GM23338 (cell line): ENCODE results near the gene METRN. TPM values are rescaled to one million over a fixed set of nuclear protein-coding genes. Genes with fewer than 3 reads are reported as not detected.
A peak's percentile ranks its signal among the peaks of the same experiment; 100 is the strongest.

Source experiments
- ATAC-seq: fragments of 200-7000 bp; cut with Tn5 transposase; 3 replicates; pipeline ENCODE4 v1.9.1; 2020
- DNase-seq: peaks from one replicate; pipeline ENCODE4 v3.0.0-alpha.2; 2015; ENCODE audit warnings: low spot score
- H2AFZ ChIP-seq: fragments of 200-600 bp; sonication (generic); 2 replicates; pipeline ENCODE4 v1.8.0; 2016; ENCODE audit warnings: antibody characterized with exemption, mild to moderate bottlenecking, moderate library complexity
- H3F3A ChIP-seq: fragments of 200-600 bp; sonication (generic); replicated peaks from 2 replicates; pipeline ENCODE4 v1.8.0; 2017; ENCODE audit warnings: antibody characterized with exemption, mixed run types, low read depth
- H3K27ac ChIP-seq: fragments of 200-600 bp; sonication (generic); 2 replicates; pipeline ENCODE4 v1.6.1; 2016; ENCODE audit warnings: low read depth
- H3K27me3 ChIP-seq: fragments of 200-600 bp; sonication (generic); 2 replicates; pipeline ENCODE4 v1.8.0; 2016; ENCODE audit warnings: mild to moderate bottlenecking, mixed run types, moderate library complexity; ENCODE audit not compliant: insufficient read depth
- H3K36me3 ChIP-seq: fragments of 200-600 bp; sonication (generic); 2 replicates; pipeline ENCODE4 v1.8.0; 2016; ENCODE audit warnings: mild to moderate bottlenecking; ENCODE audit not compliant: insufficient read depth
- H3K4me1 ChIP-seq: fragments of 200-600 bp; sonication (generic); 2 replicates; pipeline ENCODE4 v1.8.0; 2016; ENCODE audit warnings: mild to moderate bottlenecking, moderate library complexity; ENCODE audit not compliant: insufficient read depth
- H3K4me2 ChIP-seq: fragments of 200-600 bp; sonication (generic); 2 replicates; pipeline ENCODE4 v1.7.1; 2017; ENCODE audit warnings: mixed run types
- H3K4me3 ChIP-seq: fragments of 200-600 bp; sonication (generic); 2 replicates; pipeline ENCODE4 v1.6.1; 2016; ENCODE audit warnings: mixed run types
- H3K79me2 ChIP-seq: fragments of 200-600 bp; sonication (generic); replicated peaks from 2 replicates; pipeline ENCODE4 v1.8.0; 2017; ENCODE audit warnings: mild to moderate bottlenecking; ENCODE audit not compliant: insufficient read depth
- H3K9me2 ChIP-seq: fragments of 200-600 bp; sonication (generic); 2 replicates; pipeline ENCODE4 v1.8.0; 2017; ENCODE audit not compliant: insufficient read depth
- H4K20me1 ChIP-seq: fragments of 200-600 bp; sonication (generic); replicated peaks from 2 replicates; pipeline ENCODE4 v1.8.0; 2017; ENCODE audit warnings: mild to moderate bottlenecking; ENCODE audit not compliant: insufficient read depth
- H3K27ac Mint-ChIP-seq: 2 replicates; pipeline ENCODE4 v1.8.0; 2020; ENCODE audit warnings: inconsistent platforms, mild to moderate bottlenecking, moderate library complexity, mixed read lengths
- H3K27me3 Mint-ChIP-seq: 3 replicates; pipeline ENCODE4 v1.8.0; 2022; ENCODE audit warnings: low read depth, mild to moderate bottlenecking, moderate library complexity, mixed read lengths, inconsistent platforms; ENCODE audit not compliant: insufficient read depth, poor library complexity
- H3K36me3 Mint-ChIP-seq: 3 replicates; pipeline ENCODE4 v1.8.0; 2021; ENCODE audit warnings: low read depth, mild to moderate bottlenecking, inconsistent platforms, moderate library complexity, mixed read lengths
- H3K4me1 Mint-ChIP-seq: 3 replicates; pipeline ENCODE4 v1.8.0; 2020; ENCODE audit warnings: mild to moderate bottlenecking, inconsistent platforms, mixed read lengths
- H3K4me3 Mint-ChIP-seq: 3 replicates; pipeline ENCODE4 v1.8.0; 2021; ENCODE audit warnings: moderate library complexity, mild to moderate bottlenecking, inconsistent platforms, mixed read lengths
- H3K9me3 Mint-ChIP-seq: 3 replicates; pipeline ENCODE4 v1.8.0; 2020; ENCODE audit warnings: moderate library complexity, mild to moderate bottlenecking, inconsistent platforms, mixed read lengths
- CREB1 ChIP-seq: fragments of 250-450 bp; sonication (Bioruptor Pico); IDR thresholded peaks from 2 replicates; pipeline ENCODE4 v1.5.0; 2020; ENCODE audit warnings: low read depth, mild to moderate bottlenecking, moderate library complexity
- ETS1 ChIP-seq: IDR thresholded peaks from 2 replicates; pipeline ENCODE4 v1.6.1; 2016; ENCODE audit warnings: antibody characterized with exemption
- EZH2 ChIP-seq: fragments of 200-600 bp; sonication (generic); IDR thresholded peaks from one replicate; pipeline ENCODE4 v1.8.0; 2017; ENCODE audit warnings: antibody characterized with exemption, mild to moderate bottlenecking, low read depth; ENCODE audit not compliant: unreplicated experiment
- EZH2phosphoT487 ChIP-seq: fragments of 200-600 bp; sonication (generic); IDR thresholded peaks from one replicate; pipeline ENCODE4 v1.8.1; 2018; ENCODE audit warnings: antibody characterized with exemption; ENCODE audit not compliant: unreplicated experiment
- JUNB ChIP-seq: IDR thresholded peaks from one replicate; pipeline ENCODE4 v1.6.1; 2016; ENCODE audit warnings: antibody characterized with exemption; ENCODE audit not compliant: unreplicated experiment
- NANOG ChIP-seq: IDR thresholded peaks from 2 replicates; pipeline ENCODE4 v1.6.1; 2016; ENCODE audit warnings: antibody characterized with exemption, borderline replicate concordance
- POLR2AphosphoS5 ChIP-seq: IDR thresholded peaks from 2 replicates; pipeline ENCODE4 v1.6.1; 2016; ENCODE audit warnings: antibody characterized with exemption, low read depth
- REST ChIP-seq: IDR thresholded peaks from one replicate; pipeline ENCODE4 v1.6.1; 2018; ENCODE audit warnings: antibody characterized with exemption; ENCODE audit not compliant: unreplicated experiment
- STAT1 ChIP-seq: IDR thresholded peaks from one replicate; pipeline ENCODE4 v1.6.1; 2016; ENCODE audit warnings: antibody characterized with exemption; ENCODE audit not compliant: unreplicated experiment
- ZNF331 ChIP-seq: fragments of 250-450 bp; sonication (Bioruptor Pico); IDR thresholded peaks from 2 replicates; pipeline ENCODE4 v1.5.0; 2020; ENCODE audit warnings: low read depth, mild to moderate bottlenecking, moderate library complexity
- ZNF462 ChIP-seq: fragments of 250-450 bp; sonication (Bioruptor Pico); IDR thresholded peaks from 2 replicates; pipeline ENCODE4 v1.5.0; 2020; ENCODE audit warnings: mild to moderate bottlenecking, moderate library complexity
- polyA plus RNA-seq: library from polyadenylated mRNA; unstranded; fragments of >200 nt; fragmentation: Nextera tagmentation; extraction: Ambion mirVana; gene quantifications from 2 replicates; pipeline ENCODE4 v1.2.1, GENCODE V29; 2016
- total RNA-seq: library from RNA; depleted of rRNA; stranded (reverse); fragments of >200 nt; shearing (Covaris generic); gene quantifications from 2 replicates; pipeline ENCODE4 v1.2.3, GENCODE V29; 2014

Gene METRN
- total and polyA plus RNA-seq, 2 experiments from 2014 or later, result 18.7 to 33.0 TPM

- H3K4me2 ChIP-seq, result peak within 1 kb of the TSS; percentile 94
- Mint-ChIP-seq H3K27ac (no peak within 1 kb of the TSS), H3K4me1 (no peaks in the 10 kb centered on the region; the same call in 2 of the 3 replicates), H3K9me3 (no peaks in the 10 kb centered on the region; the same call in 2 of the 3 replicates), H3K27me3 (peaks cover 74% of the 10 kb centered on the region), H3K36me3 (no peaks in the 10 kb centered on the region), H3K4me3 (peak within 1 kb of the TSS; percentile 74)
- H4K20me1 ChIP-seq, result no peaks in the 10 kb centered on the region; the same call in 1 of the 2 replicates
- no peak within 1 kb of the TSS for H3K27ac ChIP-seq
- 0 out of 2 replicates have a peak, but pooled peaks cover 6% of the 10 kb centered on the region for H3F3A ChIP-seq
- H2AFZ ChIP-seq, result peak within 1 kb of the TSS; percentile 88; the same call in 1 of the 2 replicates
- H3K4me1 ChIP-seq, result no peaks in the 10 kb centered on the region
- ATAC-seq (peak; percentile 15), DNase-seq (peak; percentile 70)
- no peaks in the 10 kb centered on the region for H3K36me3 ChIP-seq
- H3K79me2 ChIP-seq, result no peaks in the 10 kb centered on the region
- H3K9me2 ChIP-seq, result no peaks in the 10 kb centered on the region
- TF ChIP-seq ZNF462 (CRISPR knock-in tag), result no peak
- no peak for TF ChIP-seq POLR2AphosphoS5
- TF ChIP-seq EZH2, result no peak
- TF ChIP-seq EZH2phosphoT487, result no peak
- TF ChIP-seq STAT1, result no peak
- TF ChIP-seq ETS1, result no peak
- TF ChIP-seq JUNB, result no peak
- TF ChIP-seq NANOG, result no peak
- TF ChIP-seq ZNF331 (CRISPR knock-in tag), result no peak
- no peak for TF ChIP-seq CREB1 (CRISPR knock-in tag)
- TF ChIP-seq REST, result no peak
- H3K27me3 ChIP-seq, result peaks cover 84% of the 10 kb centered on the region
- peak within 1 kb of the TSS; percentile 67 for H3K4me3 ChIP-seq
These were observed 9.3 kb upstream of the METRN start, which contains the start of gene FBXL16 for GRCh38 chr16:705431-706188. Gene FBXL16 (minus strand): TSS chr16:705801. CDS start chr16:697405, 8,396 bp downstream.
